HEK293 (cell line): ENCODE results near the gene SMIM1.

ENCODE experiments used
- CTCF ChIA-PET: fragments of 350-600 bp; formaldehyde crosslinking; extraction: SDS; loops from one replicate; lab custom pipeline; 2021; ENCODE audit warnings: antibody characterized with exemption; lab: Yijun Ruan, JAX
- POLR2A ChIA-PET: fragments of 300-600 bp; formaldehyde crosslinking; extraction: SDS; loops from one replicate; lab custom pipeline; 2020; ENCODE audit warnings: antibody characterized with exemption, inconsistent platforms; lab: Yijun Ruan, JAX
- H3K27ac ChIP-seq: fragments of 200-500 bp; sonication (Bioruptor generic); 2 replicates; pipeline ENCODE4 v1.5.1; 2014; ENCODE audit warnings: low read depth, low read length, control low read depth, inconsistent platforms; ENCODE audit errors: extremely low read depth
- H3K36me3 ChIP-seq, 2 experiments: fragments of 200-500 bp in 1 of 2; sonication (Bioruptor generic) in 1 of 2; 1 replicate in 1 of 2; 2 replicates in 1 of 2; pipeline ENCODE4 v1.5.1; 2014 to 2017; ENCODE audit warnings: inconsistent platforms in 2 of 2, low read length in 2 of 2; ENCODE audit not compliant: control insufficient read depth in 2 of 2, insufficient read depth in 1 of 2
- H3K4me1 ChIP-seq: fragments of 200-500 bp; sonication (Bioruptor generic); 2 replicates; pipeline ENCODE4 v1.5.1; 2014; ENCODE audit warnings: mild to moderate bottlenecking, low read length, inconsistent platforms; ENCODE audit not compliant: control insufficient read depth, insufficient read depth
- H3K4me3 ChIP-seq: 2 replicates; pipeline ENCODE4 v1.5.1; 2011; ENCODE audit warnings: low read depth, mild to moderate bottlenecking, control low read depth, low read length, moderate library complexity
- H3K9me3 ChIP-seq: fragments of 200-500 bp; sonication (Bioruptor generic); 2 replicates; pipeline ENCODE4 v1.5.1; 2014; ENCODE audit warnings: low read depth, low read length, inconsistent platforms; ENCODE audit not compliant: control insufficient read depth, insufficient read depth
- GLI4 ChIP-seq: fragments of 450-650 bp; formaldehyde crosslinking; IDR thresholded peaks from 2 replicates; pipeline ENCODE4 v1.5.1; 2016; ENCODE audit warnings: missing biosample characterization, missing genetic modification characterization
- KLF8 ChIP-seq: fragments of 450-650 bp; formaldehyde crosslinking; IDR thresholded peaks from 2 replicates; pipeline ENCODE4 v1.5.1; 2016; ENCODE audit warnings: missing biosample characterization, missing genetic modification characterization
- MEIS1 ChIP-seq: sonication (generic); formaldehyde crosslinking; IDR thresholded peaks from 2 replicates; pipeline ENCODE4 v1.8.1; 2022; ENCODE audit warnings: missing genetic modification reagents, mild to moderate bottlenecking, borderline replicate concordance
- MYNN ChIP-seq: fragments of 450-650 bp; formaldehyde crosslinking; IDR thresholded peaks from 2 replicates; pipeline ENCODE4 v1.5.1; 2016; ENCODE audit warnings: missing biosample characterization, missing genetic modification characterization, borderline replicate concordance
- SCRT1 ChIP-seq: fragments of 450-650 bp; formaldehyde crosslinking; IDR thresholded peaks from 2 replicates; pipeline ENCODE4 v1.5.1; 2016; ENCODE audit warnings: missing biosample characterization, missing genetic modification characterization, borderline replicate concordance
- TCF7L2 ChIP-seq: IDR thresholded peaks from 2 replicates; pipeline ENCODE4 v1.6.1; 2011; ENCODE audit warnings: low read depth, mild to moderate bottlenecking, inconsistent platforms, low read length, moderate library complexity, borderline replicate concordance
- ZBTB10 ChIP-seq: fragments of 450-650 bp; formaldehyde crosslinking; IDR thresholded peaks from 2 replicates; pipeline ENCODE4 v1.5.1; 2016; ENCODE audit warnings: missing biosample characterization, missing genetic modification characterization
- ZEB2 ChIP-seq: fragments of 450-650 bp; formaldehyde crosslinking; IDR thresholded peaks from 2 replicates; pipeline ENCODE4 v1.5.1; 2016; ENCODE audit warnings: missing biosample characterization, missing genetic modification characterization
- ZIC2 ChIP-seq: fragments of 450-650 bp; formaldehyde crosslinking; IDR thresholded peaks from 2 replicates; pipeline ENCODE4 v1.5.1; 2016; ENCODE audit warnings: missing biosample characterization, missing genetic modification characterization
- ZNF211 ChIP-seq: fragments of 450-650 bp; formaldehyde crosslinking; IDR thresholded peaks from 2 replicates; pipeline ENCODE4 v1.5.1; 2016; ENCODE audit warnings: low read depth, missing biosample characterization, missing genetic modification characterization
- ZNF239 ChIP-seq: fragments of 450-650 bp; formaldehyde crosslinking; IDR thresholded peaks from 2 replicates; pipeline ENCODE4 v1.5.1; 2016; ENCODE audit warnings: missing biosample characterization, missing genetic modification characterization
- ZNF391 ChIP-seq: fragments of 450-650 bp; formaldehyde crosslinking; IDR thresholded peaks from 2 replicates; pipeline ENCODE4 v1.5.1; 2016; ENCODE audit warnings: low read depth, missing biosample characterization, missing genetic modification characterization, borderline replicate concordance
- ZNF513 ChIP-seq: fragments of 450-650 bp; IDR thresholded peaks from 2 replicates; pipeline ENCODE4 v1.5.1; 2018; ENCODE audit warnings: missing biosample characterization, missing genetic modification characterization
- ZNF521 ChIP-seq: fragments of 450-650 bp; formaldehyde crosslinking; IDR thresholded peaks from 2 replicates; pipeline ENCODE4 v1.5.1; 2017; ENCODE audit warnings: missing biosample characterization, mild to moderate bottlenecking, missing genetic modification characterization
- ZNF558 ChIP-seq: fragments of 450-650 bp; formaldehyde crosslinking; IDR thresholded peaks from 2 replicates; pipeline ENCODE4 v1.5.1; 2016; ENCODE audit warnings: missing biosample characterization, missing genetic modification characterization
- ZNF571 ChIP-seq: fragments of 450-650 bp; formaldehyde crosslinking; IDR thresholded peaks from 2 replicates; pipeline ENCODE4 v1.5.0; 2017; ENCODE audit warnings: missing biosample characterization, missing genetic modification characterization
- ZNF621 ChIP-seq: fragments of 450-650 bp; formaldehyde crosslinking; IDR thresholded peaks from 2 replicates; pipeline ENCODE4 v1.5.1; 2017; ENCODE audit warnings: missing biosample characterization, missing genetic modification characterization
- ZNF629 ChIP-seq: fragments of 450-650 bp; formaldehyde crosslinking; IDR thresholded peaks from 2 replicates; pipeline ENCODE4 v1.5.1; 2017; ENCODE audit warnings: missing biosample characterization, missing genetic modification characterization
- ZNF837 ChIP-seq: fragments of 450-650 bp; formaldehyde crosslinking; IDR thresholded peaks from 2 replicates; pipeline ENCODE4 v1.5.1; 2016; ENCODE audit warnings: missing biosample characterization, missing genetic modification characterization
- TF ChIP-seq, protein P1 (sequence below): fragments of 450-650 bp; formaldehyde crosslinking; IDR thresholded peaks from 2 replicates; pipeline ENCODE4 v1.5.1; 2016; ENCODE audit warnings: missing biosample characterization, missing genetic modification characterization

SMIM1 gene

DNA sequence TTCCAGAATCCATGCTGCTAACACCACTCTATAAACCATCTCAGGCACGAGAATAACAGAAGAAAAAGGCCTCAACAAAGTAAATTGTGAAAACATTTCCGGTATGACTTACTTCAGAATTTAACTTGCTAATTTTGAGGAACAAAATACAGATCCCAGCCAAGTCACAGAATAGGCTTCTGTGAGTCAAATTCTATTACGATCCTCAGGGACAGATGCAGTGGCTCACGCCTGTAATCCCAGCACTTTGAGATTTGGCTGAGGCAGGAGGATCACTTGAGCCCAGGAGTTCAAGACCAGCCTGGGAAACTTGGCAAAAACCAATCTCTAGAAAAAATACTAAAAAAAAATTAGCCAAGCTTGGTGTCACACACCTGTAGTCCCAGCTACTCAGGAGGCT is 29.1 kb upstream of the SMIM1 start (continued):
- TF ChIP-seq SCRT1 (tag by site-specific recombination): no peak
- no peak for TF ChIP-seq ZNF521
- TF ChIP-seq ZNF513 (tag by site-specific recombination): no peak
- no peak for TF ChIP-seq ZNF571
- TF ChIP-seq ZEB2: no peak
- no peak for TF ChIP-seq KLF8

DNA sequence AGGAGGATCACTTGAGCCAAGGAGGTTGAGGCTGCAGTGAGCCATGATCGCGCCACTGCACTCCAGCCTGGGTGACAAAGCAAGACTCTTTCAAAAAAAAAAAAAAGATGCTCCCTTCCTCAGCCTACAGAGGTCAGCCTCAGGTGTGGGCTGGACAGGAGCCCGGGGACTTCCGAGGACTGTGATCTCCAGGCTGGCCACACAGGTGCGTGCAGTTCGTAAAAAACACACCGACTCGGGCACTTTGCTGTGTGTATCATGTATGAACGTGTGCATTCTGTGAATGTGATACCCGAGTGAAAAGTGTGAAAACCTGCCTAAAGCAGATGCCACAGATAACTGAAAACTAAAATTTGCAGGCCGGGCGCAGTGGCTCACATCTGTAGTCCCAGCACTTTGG is 28.7 kb upstream of the SMIM1 start:
- Histone ChIP-seq H3K36me3 (peaks cover 12 to 70% of the 10 kb centered on the region in 2 experiments; a peak in 2 of 3 replicates), H3K4me1 (no peaks in the 10 kb centered on the region), H3K4me3 (no peak overlapping the region), H3K9me3 (no peaks in the 10 kb centered on the region), H3K27ac (no peak overlapping the region)
- CTCF ChIA-PET: no interaction called here
- POLR2A ChIA-PET: no interaction called here
- TF ChIP-seq MEIS1 (no peak), TCF7L2 (no peak), ZNF211 (tag by site-specific recombination) (no peak), ZNF629 (no peak), ZNF558 (tag by site-specific recombination) (no peak), MYNN (tag by site-specific recombination) (no peak), GLI4 (tag by site-specific recombination) (no peak)

GRCh38 chr1:3744646-3745045 is 27.9 kb upstream of the SMIM1 start:
- no peak overlapping the region for H3K27ac ChIP-seq
- no peak overlapping the region for H3K4me3 ChIP-seq
- CTCF ChIA-PET: no interaction called here
- POLR2A ChIA-PET: no interaction called here
- H3K4me1 ChIP-seq: no peaks in the 10 kb centered on the region
- H3K9me3 ChIP-seq: no peaks in the 10 kb centered on the region
- TF ChIP-seq ZNF521: no peak
- no peak for TF ChIP-seq ZNF837
- TF ChIP-seq, protein P1, sequence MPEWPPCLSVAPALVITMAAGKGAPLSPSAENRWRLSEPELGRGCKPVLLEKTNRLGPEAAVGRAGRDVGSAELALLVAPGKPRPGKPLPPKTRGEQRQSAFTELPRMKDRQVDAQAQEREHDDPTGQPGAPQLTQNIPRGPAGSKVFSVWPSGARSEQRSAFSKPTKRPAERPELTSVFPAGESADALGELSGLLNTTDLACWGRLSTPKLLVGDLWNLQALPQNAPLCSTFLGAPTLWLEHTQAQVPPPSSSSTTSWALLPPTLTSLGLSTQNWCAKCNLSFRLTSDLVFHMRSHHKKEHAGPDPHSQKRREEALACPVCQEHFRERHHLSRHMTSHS (tag by site-specific recombination): no peak
- no peak for TF ChIP-seq ZNF239 (tag by site-specific recombination)
- TF ChIP-seq, all 188 proteins: peak for 0
- peaks cover 12 to 62% of the 10 kb centered on the region in 2 experiments; a peak in 2 of 3 replicates for H3K36me3 ChIP-seq

GRCh38 chr1:3745071-3745470 is 27.5 kb upstream of the SMIM1 start:
- no peaks in the 10 kb centered on the region for H3K9me3 ChIP-seq
- ChIA-PET POLR2A (no interaction called here), CTCF (interaction anchor here (1.0 kb wide), 1 partner anchor 21 kb away, joined by 3 read pairs; no protein-coding TSS in a partner anchor)
- H3K4me1 ChIP-seq: no peaks in the 10 kb centered on the region
- H3K27ac ChIP-seq: no peak overlapping the region
- TF ChIP-seq ZBTB10 (tag by site-specific recombination) (no peak), ZNF391 (tag by site-specific recombination) (no peak), ZNF621 (tag by site-specific recombination) (no peak), ZIC2 (tag by site-specific recombination) (no peak)
- peaks cover 12 to 58% of the 10 kb centered on the region in 2 experiments; a peak in 2 of 3 replicates for H3K36me3 ChIP-seq
- H3K4me3 ChIP-seq: no peak overlapping the region
